ENCODE measurements around the gene BIRC5. TPM values are rescaled to one million over a fixed set of nuclear protein-coding genes. Genes with fewer than 3 reads are reported as not detected.

The BIRC5 gene
- total RNA-seq, 1 experiment from 2014 or later: 140 TPM

DNA sequence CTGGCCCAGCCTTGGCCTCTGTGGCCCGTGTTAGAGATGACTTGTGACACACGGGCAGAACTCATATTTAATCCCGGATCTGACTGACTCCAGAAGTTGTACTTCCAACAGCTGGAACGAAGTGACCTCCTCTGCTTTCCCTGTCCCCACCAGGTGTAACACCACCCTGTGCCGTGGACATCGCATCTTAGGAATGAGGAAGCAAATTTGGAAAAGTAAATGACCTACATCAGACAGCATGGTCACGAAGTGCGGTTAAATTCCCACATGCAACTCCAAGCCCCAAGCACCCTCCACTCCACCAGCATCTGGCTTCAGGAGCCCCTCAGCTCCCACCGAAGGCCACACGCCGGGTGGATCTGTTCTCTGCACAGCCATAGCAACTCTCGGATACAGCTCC is 30.1 kb upstream of the BIRC5 start (continued):
- TF ChIP-seq CTCF (IDR thresholded peaks at IDR 0.05 in 2 of 3, conservative IDR thresholded peaks at IDR 0.05 in 1 of 3; ENCODE audit: borderline replicate concordance in 1 of 3, insufficient read depth in 1 of 3, low read depth in 2 of 3, low read length in 2 of 3): no peak
- no peak for TF ChIP-seq MAX (IDR thresholded peaks at IDR 0.05)
- no peak for TF ChIP-seq POLR2A (IDR thresholded peaks at IDR 0.05; ENCODE audit: borderline replicate concordance, extremely low read depth, insufficient read depth, insufficient read length)
- no peak for TF ChIP-seq SIN3A (IDR thresholded peaks at IDR 0.05; ENCODE audit: low read depth)
- TF ChIP-seq ZFX (IDR thresholded peaks at IDR 0.05): no peak
- TF ChIP-seq, protein P1, sequence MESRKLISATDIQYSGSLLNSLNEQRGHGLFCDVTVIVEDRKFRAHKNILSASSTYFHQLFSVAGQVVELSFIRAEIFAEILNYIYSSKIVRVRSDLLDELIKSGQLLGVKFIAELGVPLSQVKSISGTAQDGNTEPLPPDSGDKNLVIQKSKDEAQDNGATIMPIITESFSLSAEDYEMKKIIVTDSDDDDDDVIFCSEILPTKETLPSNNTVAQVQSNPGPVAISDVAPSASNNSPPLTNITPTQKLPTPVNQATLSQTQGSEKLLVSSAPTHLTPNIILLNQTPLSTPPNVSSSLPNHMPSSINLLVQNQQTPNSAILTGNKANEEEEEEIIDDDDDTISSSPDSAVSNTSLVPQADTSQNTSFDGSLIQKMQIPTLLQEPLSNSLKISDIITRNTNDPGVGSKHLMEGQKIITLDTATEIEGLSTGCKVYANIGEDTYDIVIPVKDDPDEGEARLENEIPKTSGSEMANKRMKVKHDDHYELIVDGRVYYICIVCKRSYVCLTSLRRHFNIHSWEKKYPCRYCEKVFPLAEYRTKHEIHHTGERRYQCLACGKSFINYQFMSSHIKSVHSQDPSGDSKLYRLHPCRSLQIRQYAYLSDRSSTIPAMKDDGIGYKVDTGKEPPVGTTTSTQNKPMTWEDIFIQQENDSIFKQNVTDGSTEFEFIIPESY (IDR thresholded peaks at IDR 0.05; ENCODE audit: extremely low read depth, insufficient replicate concordance, low read length): no peak
- TF ChIP-seq JUND (IDR thresholded peaks at IDR 0.05): no peak
- no peak for TF ChIP-seq FOSL1 (IDR thresholded peaks at IDR 0.05; ENCODE audit: low read depth)

DNA sequence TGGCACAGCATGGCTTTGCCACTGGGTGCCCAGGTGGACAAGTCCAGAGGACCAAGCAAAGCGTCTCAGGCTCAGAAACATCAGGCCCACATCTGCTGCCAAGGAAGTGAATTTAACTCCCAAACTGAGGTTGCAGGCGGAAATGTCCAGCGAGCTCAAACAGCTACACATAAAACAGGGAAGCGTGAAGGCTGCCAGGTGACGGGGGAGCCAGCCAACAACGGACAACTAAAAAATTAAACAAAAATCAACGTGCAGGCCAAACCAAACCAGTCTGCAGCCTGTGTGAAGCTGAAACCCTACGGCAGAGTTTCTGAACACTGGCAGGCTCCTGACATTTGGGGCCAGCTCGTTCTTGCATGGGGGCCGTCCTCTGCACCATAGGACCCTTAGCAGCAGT is 29.7 kb upstream of the BIRC5 start:
- H3K36me3 ChIP-seq (ENCODE audit: control insufficient read depth in 1 of 2, insufficient read depth in 2 of 2, low read length in 2 of 2): peaks cover 38 to 51% of the 10 kb centered on the region in 2 experiments
- no peaks in the 10 kb centered on the region for H4K20me1 ChIP-seq (ENCODE audit: insufficient read depth)
- H3K9ac ChIP-seq (ENCODE audit: low read length): peak overlapping the region; percentile 14; the same call in 1 of the 2 replicates
- H2AFZ ChIP-seq (ENCODE audit: low read depth, low read length, poor library complexity, severe bottlenecking): no peak overlapping the region
- peaks cover 78% of the 10 kb centered on the region for H3K79me2 ChIP-seq (ENCODE audit: insufficient read depth, low read length)
- no peaks in the 10 kb centered on the region for H3K27me3 ChIP-seq (ENCODE audit: insufficient read depth, low read length)
- intact Hi-C loops (cut with micrococcal nuclease): no loop called here
- 0 out of 2 replicates have a peak overlapping the region, but pooled peaks have one; percentile 99 for H3K4me2 ChIP-seq (ENCODE audit: low read length)
- ATAC-seq (no peak), DNase-seq (ENCODE audit: low read depth, low spot score) (no peak)
- ChIA-PET POLR2A (interaction anchor here (4.1 kb wide), 1 partner anchor 10 kb away, joined by 44 read pairs; no protein-coding TSS in a partner anchor), RAD21 (ENCODE audit: low non-redundant PET in 1 of 2, low total read pairs in 2 of 2, uncharacterized antibody in 2 of 2, unreplicated experiment in 2 of 2) (no interaction called here), CTCF (interaction anchor here (0.9 kb wide), 1 partner anchor 165 kb away, joined by 3 read pairs; no protein-coding TSS in a partner anchor)
- H3K9me3 ChIP-seq (ENCODE audit: control insufficient read depth in 1 of 2, insufficient read depth in 1 of 2, low read depth in 1 of 2, low read length in 2 of 2): no peaks in the 10 kb centered on the region
- H3K9me2 ChIP-seq (ENCODE audit: insufficient read depth): no peaks in the 10 kb centered on the region
- no peak overlapping the region for H3K4me3 ChIP-seq (replicated peaks in 1 of 2; ENCODE audit: low read depth in 1 of 2, low read length in 2 of 2)
- peaks cover 14 to 45% of the 10 kb centered on the region in 2 experiments for H3K4me1 ChIP-seq (ENCODE audit: control insufficient read depth in 1 of 2, insufficient read depth in 2 of 2, low read length in 2 of 2)
- BruUV-seq (replicated peaks): no TSS peak
- no peak overlapping the region for H3K27ac ChIP-seq (ENCODE audit: low read depth, low read length)
- TF ChIP-seq JUND (IDR thresholded peaks at IDR 0.05) (no peak), ZNF274 (IDR thresholded peaks at IDR 0.05; ENCODE audit: low read depth, low read length) (no peak), EZH2 (IDR thresholded peaks at IDR 0.05) (no peak), RAD21 (IDR thresholded peaks at IDR 0.05; ENCODE audit: low read depth) (no peak), CBX3 (IDR thresholded peaks at IDR 0.05; ENCODE audit: low read depth) (no peak), EZH2phosphoT487 (IDR thresholded peaks at IDR 0.05; ENCODE audit: borderline replicate concordance) (no peak), EGR1 (IDR thresholded peaks at IDR 0.05; ENCODE audit: low read depth) (no peak), ZFX (IDR thresholded peaks at IDR 0.05) (no peak), POLR2A (IDR thresholded peaks at IDR 0.05; ENCODE audit: borderline replicate concordance, extremely low read depth, insufficient read depth, insufficient read length) (no peak), YY1 (IDR thresholded peaks at IDR 0.05; ENCODE audit: extremely low read depth, insufficient replicate concordance, low read depth, low read length) (no peak), POLR2AphosphoS5 (IDR thresholded peaks at IDR 0.05; ENCODE audit: low read depth, low read length) (no peak), SP1 (IDR thresholded peaks at IDR 0.05; ENCODE audit: low read depth) (no peak)
- TF ChIP-seq, protein P1 (IDR thresholded peaks at IDR 0.05; ENCODE audit: extremely low read depth, insufficient replicate concordance, low read length): no peak

Data from HCT116 (cell line).